ENCODE measurements around the gene CCDC85A.

The CCDC85A gene

GRCh38 chr2:56314796-56315195, 131.0 kb downstream of the CCDC85A start:
- DNase-seq, result no peak

- no peak for DNase-seq
Measured at GRCh38 chr2:56315376-56315775, 131.6 kb downstream of the CCDC85A start.

GRCh38 chr2:56316011-56316410, 132.2 kb downstream of the CCDC85A start:
- no peak for DNase-seq

- DNase-seq, result no peak
Measured at GRCh38 chr2:56318147-56318546, 134.4 kb downstream of the CCDC85A start.

- DNase-seq, result no peak
Measured at GRCh38 chr2:56325661-56326345, 142.0 kb downstream of the CCDC85A start.

- DNase-seq, result no peak
Measured at GRCh38 chr2:56326346-56326741, 142.6 kb downstream of the CCDC85A start.

GRCh38 chr2:56331810-56332209, 148.0 kb downstream of the CCDC85A start:
- DNase-seq, result no peak

GRCh38 chr2:56333812-56334485, 150.2 kb downstream of the CCDC85A start:
- no peak for DNase-seq

- no peak for DNase-seq
Measured at GRCh38 chr2:56334622-56335021, 150.8 kb downstream of the CCDC85A start.

GRCh38 chr2:56335101-56335500, 151.3 kb downstream of the CCDC85A start:
- DNase-seq, result no peak

- DNase-seq, result peak; percentile 86
Measured at GRCh38 chr2:56337342-56337741, 153.6 kb downstream of the CCDC85A start.

GRCh38 chr2:56338232-56338631, 154.4 kb downstream of the CCDC85A start:
- DNase-seq, result no peak

- DNase-seq, result no peak
Measured at GRCh38 chr2:56344771-56345170, 161.0 kb downstream of the CCDC85A start.

- no peak for DNase-seq
Measured at GRCh38 chr2:56347881-56348280, 164.1 kb downstream of the CCDC85A start.

GRCh38 chr2:56348392-56349210, 164.8 kb downstream of the CCDC85A start:
- no peak for DNase-seq

- DNase-seq, result peak; percentile 66
Measured at GRCh38 chr2:56357655-56358295, 174.0 kb downstream of the CCDC85A start.

GRCh38 chr2:56361844-56362243, 178.1 kb downstream of the CCDC85A start:
- no peak for DNase-seq

GRCh38 chr2:56364902-56365301, 181.1 kb downstream of the CCDC85A start:
- DNase-seq, result no peak

GRCh38 chr2:56369316-56369715, 185.5 kb downstream of the CCDC85A start:
- no peak for DNase-seq

GRCh38 chr2:56372071-56372656, 188.4 kb downstream of the CCDC85A start:
- DNase-seq, result no peak

GRCh38 chr2:56375251-56375650, 191.5 kb downstream of the CCDC85A start:
- no peak for DNase-seq

- DNase-seq, result no peak
Measured at GRCh38 chr2:56376699-56377665, 193.2 kb downstream of the CCDC85A start.

Data from NCI-H1092 treated with DMSO at 0.1 percent for 48 hours (cell line).